Sigmoid colon (tissue), 7 donors: ENCODE data around the gene EFNA3. TPM values are rescaled to one million over a fixed set of nuclear protein-coding genes. Genes with fewer than 3 reads are reported as not detected.

Source experiments
- DNase-seq: peaks from one replicate; pipeline ENCODE4 v3.0.0-alpha.2; 2019
- H3K27ac ChIP-seq, 4 donors: fragments of 200-600 bp; sonication (generic); one replicate each; pipeline ENCODE4 v1.5.1; 2016 to 2019; ENCODE audit warnings: mild to moderate bottlenecking in 1 of 4
- H3K27me3 ChIP-seq, 3 donors: fragments of 200-600 bp; sonication (generic); one replicate each; pipeline ENCODE4 v1.5.1; 2019; ENCODE audit warnings: mild to moderate bottlenecking in 1 of 3
- H3K36me3 ChIP-seq, 4 donors: fragments of 200-600 bp; sonication (generic); one replicate each; pipeline ENCODE4 v1.5.1; 2016 to 2019
- H3K4me1 ChIP-seq, 4 donors: fragments of 200-600 bp; sonication (generic); one replicate each; pipeline ENCODE4 v1.5.1; 2017 to 2019
- H3K4me3 ChIP-seq, 4 donors: fragments of 200-600 bp; sonication (generic); one replicate each; pipeline ENCODE4 v1.5.1; 2017 to 2019; ENCODE audit warnings: mild to moderate bottlenecking in 2 of 4, moderate library complexity in 1 of 4
- H3K9me3 ChIP-seq, 4 donors: fragments of 200-600 bp in 3 of 4; sonication (generic) in 3 of 4; one replicate each; pipeline versions ENCODE4 v1.5.1 to v1.6.1; 2013 to 2019
- EP300 ChIP-seq, 4 donors: sonication (generic); formaldehyde crosslinking; IDR thresholded peaks; one replicate each; pipeline ENCODE4 v1.6.1; 2017; ENCODE audit warnings: antibody characterized with exemption in 4 of 4
- POLR2A ChIP-seq, 2 donors: fragments of 450-650 bp; IDR thresholded peaks; one replicate each; pipeline ENCODE4 v1.6.1; 2016; ENCODE audit warnings: antibody characterized with exemption in 2 of 2, mild to moderate bottlenecking in 2 of 2, moderate library complexity in 2 of 2
- POLR2AphosphoS5 ChIP-seq, 4 donors: sonication (generic); formaldehyde crosslinking; IDR thresholded peaks; one replicate each; pipeline ENCODE4 v1.6.1; 2017; ENCODE audit warnings: antibody characterized with exemption in 4 of 4
- WGBS, 2 donors: extraction: QIAGEN DNeasy Blood & Tissue Kit; methylation state at CpG; one replicate each; pipeline ENCODE4 v1.1.7; 2013; 5-methylcytosine and 5-hydroxymethylcytosine counted together
- intact Hi-C: fragments of 100-400 bp; cut with DNase I; formaldehyde crosslinking; loops from one replicate; pipeline ENCODE4 v1.15.1; 2023
- polyA plus RNA-seq, 3 donors: library from polyadenylated mRNA; stranded (reverse); fragments of 200-250 nt; gene quantifications; one replicate each; pipeline ENCODE4 v1.2.3, GENCODE V29; 2013
- total RNA-seq, 4 donors: library from RNA; depleted of rRNA; stranded (reverse); fragments of >200 nt; gene quantifications; one replicate each; pipeline ENCODE4 v1.1.0, GENCODE V29; 2016
- TF ChIP-seq, protein P1 (sequence below), 4 experiments: fragments of 450-650 bp in 3 of 4; fragments of 200-600 bp in 1 of 4; IDR thresholded peaks; one replicate each; pipeline ENCODE4 v1.5.1; 2016 to 2019; ENCODE audit warnings: antibody characterized with exemption in 4 of 4, mild to moderate bottlenecking in 3 of 4, moderate library complexity in 2 of 4
- donor health status: healthy with polysubstance abuse.
- donor health status: Bipolar disorder and iron deficiency.
- donor health status: healthy.

Gene EFNA3
- total and polyA plus RNA-seq, 7 donors, result 0.27 to 9.0 (median 3.0) TPM

GRCh38 chr1:155066777-155067176 lies 11.9 kb upstream of the EFNA3 start:
- intact Hi-C loops, result no loop called here
- Histone ChIP-seq H3K9me3 (no peaks in the 10 kb centered on the region), H3K27me3 (peaks cover 0 to 6% (median 0%) of the 10 kb centered on the region in 3 donors), H3K4me1 (peaks cover 0 to 47% (median 41%) of the 10 kb centered on the region in 4 donors), H3K36me3 (no peaks in the 10 kb centered on the region), H3K27ac (no peak overlapping the region), H3K4me3 (no peak overlapping the region)
- no peak for DNase-seq
- TF ChIP-seq, protein P1, sequence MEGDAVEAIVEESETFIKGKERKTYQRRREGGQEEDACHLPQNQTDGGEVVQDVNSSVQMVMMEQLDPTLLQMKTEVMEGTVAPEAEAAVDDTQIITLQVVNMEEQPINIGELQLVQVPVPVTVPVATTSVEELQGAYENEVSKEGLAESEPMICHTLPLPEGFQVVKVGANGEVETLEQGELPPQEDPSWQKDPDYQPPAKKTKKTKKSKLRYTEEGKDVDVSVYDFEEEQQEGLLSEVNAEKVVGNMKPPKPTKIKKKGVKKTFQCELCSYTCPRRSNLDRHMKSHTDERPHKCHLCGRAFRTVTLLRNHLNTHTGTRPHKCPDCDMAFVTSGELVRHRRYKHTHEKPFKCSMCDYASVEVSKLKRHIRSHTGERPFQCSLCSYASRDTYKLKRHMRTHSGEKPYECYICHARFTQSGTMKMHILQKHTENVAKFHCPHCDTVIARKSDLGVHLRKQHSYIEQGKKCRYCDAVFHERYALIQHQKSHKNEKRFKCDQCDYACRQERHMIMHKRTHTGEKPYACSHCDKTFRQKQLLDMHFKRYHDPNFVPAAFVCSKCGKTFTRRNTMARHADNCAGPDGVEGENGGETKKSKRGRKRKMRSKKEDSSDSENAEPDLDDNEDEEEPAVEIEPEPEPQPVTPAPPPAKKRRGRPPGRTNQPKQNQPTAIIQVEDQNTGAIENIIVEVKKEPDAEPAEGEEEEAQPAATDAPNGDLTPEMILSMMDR (IDR thresholded peaks at IDR 0.05), result no peak
- no peak for TF ChIP-seq EP300 (IDR thresholded peaks at IDR 0.05)
- TF ChIP-seq POLR2A (IDR thresholded peaks at IDR 0.05), result no peak
- no peak for TF ChIP-seq POLR2AphosphoS5 (IDR thresholded peaks at IDR 0.05)
- WGBS, 2 donors, result 54 to 83% methylated on average over 8 of the region's 8 CpGs

DNA sequence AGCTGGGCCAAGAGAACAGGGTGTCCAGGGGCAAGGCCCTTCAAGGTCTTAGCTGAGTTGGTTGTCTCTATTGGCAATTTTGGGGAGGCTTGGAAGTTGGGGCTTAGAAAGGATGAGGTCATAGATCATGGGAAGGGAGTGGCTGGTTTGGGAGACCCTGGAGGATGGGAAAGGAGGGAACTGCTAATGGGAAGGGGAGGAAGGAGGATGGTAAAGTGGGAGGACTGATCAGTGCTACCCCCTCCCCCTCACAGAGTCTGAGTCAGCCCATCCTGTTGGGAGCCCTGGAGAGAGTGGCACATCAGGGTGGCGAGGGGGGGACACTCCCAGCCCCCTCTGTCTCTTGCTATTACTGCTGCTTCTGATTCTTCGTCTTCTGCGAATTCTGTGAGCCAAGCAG lies 10.0 kb upstream of the EFNA3 start:
- no peak overlapping the region for H3K27ac ChIP-seq
- intact Hi-C loops, result no loop called here

DNA sequence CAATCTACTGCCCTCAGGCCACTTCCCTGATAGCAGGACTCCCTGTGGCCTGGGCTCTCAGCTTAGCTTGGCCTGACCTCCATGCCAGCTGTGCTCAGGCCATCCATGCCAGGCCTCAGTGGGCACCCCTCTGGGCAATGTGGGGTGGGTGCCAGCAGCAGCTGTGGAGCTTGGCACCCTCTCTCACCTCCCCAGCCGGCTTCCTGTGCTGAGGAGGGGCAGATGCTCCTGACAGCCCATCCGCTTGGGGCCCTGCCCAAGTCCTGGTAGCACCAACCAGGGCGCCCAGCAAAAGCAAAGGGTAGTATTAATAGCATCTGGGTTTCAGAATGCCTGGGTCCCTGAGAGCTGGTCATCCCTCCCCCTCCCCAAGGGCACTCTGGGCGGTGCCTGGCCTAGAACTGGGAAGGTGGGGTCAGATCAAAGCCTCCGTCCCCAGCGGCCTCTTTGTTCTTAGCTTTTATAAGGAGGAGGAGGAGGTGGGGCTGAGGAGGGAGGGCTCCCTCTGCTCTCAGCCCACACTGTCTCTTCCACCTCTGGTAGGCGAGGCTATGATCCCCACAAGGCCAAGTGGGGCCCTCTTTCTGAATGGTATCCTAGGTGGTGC lies 9.0 kb upstream of the EFNA3 start:
- no peaks in the 10 kb centered on the region for H3K9me3 ChIP-seq
- intact Hi-C loops, result no loop called here
- WGBS, 2 donors, result 26 to 68% methylated on average over 7 of the region's 7 CpGs
- peaks cover 0 to 22% (median 16%) of the 10 kb centered on the region in 4 donors for H3K4me1 ChIP-seq
- H3K27ac ChIP-seq, result no peak overlapping the region
- no peak overlapping the region for H3K4me3 ChIP-seq
- no peaks in the 10 kb centered on the region for H3K36me3 ChIP-seq
- TF ChIP-seq, protein P1 (IDR thresholded peaks at IDR 0.05), result no peak
- TF ChIP-seq POLR2A (IDR thresholded peaks at IDR 0.05) (no peak), POLR2AphosphoS5 (IDR thresholded peaks at IDR 0.05) (no peak), EP300 (IDR thresholded peaks at IDR 0.05) (no peak)
- H3K27me3 ChIP-seq, result no peaks in the 10 kb centered on the region
- no peak for DNase-seq

More for the DNA sequence above, 10.0 kb upstream of the EFNA3 start:
- Histone ChIP-seq H3K27me3 (no peaks in the 10 kb centered on the region), H3K9me3 (no peaks in the 10 kb centered on the region), H3K4me1 (peaks cover 0 to 31% (median 24%) of the 10 kb centered on the region in 4 donors), H3K4me3 (no peak overlapping the region), H3K36me3 (no peaks in the 10 kb centered on the region)
- TF ChIP-seq POLR2A (IDR thresholded peaks at IDR 0.05) (no peak), EP300 (IDR thresholded peaks at IDR 0.05) (no peak), POLR2AphosphoS5 (IDR thresholded peaks at IDR 0.05) (no peak)
- TF ChIP-seq, protein P1 (IDR thresholded peaks at IDR 0.05), result no peak
- DNase-seq, result no peak
- WGBS, 2 donors, result 90 to 92% methylated on average over 3 of the region's 3 CpGs

GRCh38 chr1:155070158-155070621 lies 8.4 kb upstream of the EFNA3 start:
- TF ChIP-seq POLR2AphosphoS5 (IDR thresholded peaks at IDR 0.05) (no peak), EP300 (IDR thresholded peaks at IDR 0.05) (no peak), POLR2A (IDR thresholded peaks at IDR 0.05) (no peak)
- TF ChIP-seq, protein P1 (IDR thresholded peaks at IDR 0.05), result no peak
- 12 to 45% methylated on average over 28 of the region's 28 CpGs for WGBS, 2 donors
- Histone ChIP-seq H3K27me3 (no peaks in the 10 kb centered on the region), H3K4me3 (peak overlapping the region in 3 of 4 donors; percentile 45 to 53 (median 48)), H3K4me1 (peaks cover 0 to 22% (median 16%) of the 10 kb centered on the region in 4 donors), H3K36me3 (no peaks in the 10 kb centered on the region), H3K9me3 (no peaks in the 10 kb centered on the region), H3K27ac (peak overlapping the region in 3 of 4 donors; percentile 72 to 81 (median 76))
- intact Hi-C loops, result no loop called here
- no peak for DNase-seq
